Measurements from ENCODE around the gene WDFY2.

GRCh38 chr13:51549050-51549449 is 35.2 kb upstream of the WDFY2 start:
- TF ChIP-seq EZH2 (IDR thresholded peaks at IDR 0.05) (no peak), POLR2AphosphoS5 (IDR thresholded peaks at IDR 0.05; ENCODE audit: borderline replicate concordance, low read depth, low read length) (no peak), FOXP2 (optimal IDR thresholded peaks at IDR 0.05; ENCODE audit: control extremely low read depth, extremely low read length, insufficient read depth) (no peak)
